Left renal pelvis (tissue), 4 donors: ENCODE results near the gene HSD17B11. TPM values are rescaled to one million over a fixed set of nuclear protein-coding genes. Genes with fewer than 3 reads are reported as not detected.
A peak's percentile ranks its signal among the peaks of the same experiment; 100 is the strongest.
"Not testable (repeated sequence)": the region's sequence is repeated elsewhere in the genome, so short reads cannot be mapped to it uniquely, and the experiment has no call there.

ENCODE experiments used
- DNase-seq, 4 donors: peaks; one replicate each; pipeline ENCODE4 v3.0.0-alpha.2; 2013; ENCODE audit warnings: low read depth in 4 of 4, low spot score in 3 of 4
- polyA plus RNA-seq, 4 donors: library from polyadenylated mRNA; unstranded; fragments of 120-200 nt; gene quantifications; one replicate each; pipeline ENCODE4 v1.2.1, GENCODE V29; 2013; ENCODE audit not compliant: insufficient read length in 4 of 4

The HSD17B11 gene
- polyA plus RNA-seq: 10 to 100 TPM; 56.4 to 87.1 (median 62.7) TPM

DNA sequence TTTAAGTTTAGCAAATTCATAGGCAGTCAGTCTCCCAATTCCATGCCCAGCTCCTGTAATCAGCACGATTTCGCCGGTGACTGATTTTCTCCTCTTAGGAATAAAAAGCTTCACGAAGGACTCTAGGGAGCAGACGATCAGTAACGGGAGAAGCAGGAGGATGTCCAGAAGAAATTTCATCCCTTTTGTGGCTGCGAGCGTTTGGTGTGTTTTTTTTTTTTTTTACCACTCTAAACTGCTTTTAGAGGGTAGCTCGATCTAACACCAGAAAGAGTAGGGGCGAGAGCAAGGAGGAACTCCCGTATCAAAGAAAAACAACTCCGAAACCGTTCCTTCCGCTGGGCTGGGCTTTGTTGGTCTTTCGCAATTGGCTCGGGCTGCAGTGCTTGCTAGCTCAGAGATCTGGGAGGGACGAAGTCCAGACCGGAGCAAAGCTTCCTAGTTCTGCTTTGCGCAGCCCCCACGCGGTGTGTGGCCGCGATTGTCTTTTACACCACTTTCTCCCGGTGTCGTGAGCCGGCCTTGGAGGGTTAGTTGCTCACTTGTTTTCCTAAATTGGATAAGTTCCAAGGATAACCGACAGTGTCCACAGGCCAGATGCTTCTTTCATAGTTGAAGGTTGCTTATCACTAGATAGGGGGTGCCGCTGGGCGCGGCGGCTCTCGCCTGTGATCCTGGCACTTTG is at the start of gene HSD17B11:
Gene HSD17B11 (minus strand): TSS at position 298 of the 685 bp plus-strand sequence. CDS start 118 bp downstream, at position 180.
- DNase-seq: peak; percentile 78 to 85 (median 81)

GRCh38 chr4:87433342-87433741 is 42.4 kb upstream of the HSD17B11 start:
- no peak for DNase-seq

DNA sequence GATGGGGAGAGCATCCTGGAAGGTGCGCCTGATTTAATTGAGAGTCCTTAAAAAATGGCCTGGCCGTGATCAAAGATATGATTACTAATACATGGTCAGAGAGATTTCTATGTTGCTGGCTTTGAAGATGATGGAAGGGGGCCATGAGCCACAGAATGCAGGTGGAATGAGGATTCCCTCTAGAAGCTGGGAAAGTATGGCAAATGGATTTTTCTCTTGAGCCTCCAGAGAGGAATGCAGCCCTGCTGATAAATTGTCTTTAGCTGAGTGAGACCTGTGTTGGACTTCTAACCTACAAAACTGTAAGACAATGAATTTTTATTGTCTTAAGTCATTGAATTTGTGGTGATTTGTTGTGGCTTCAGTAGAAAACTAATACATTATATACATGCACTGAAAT is 39.0 kb upstream of the HSD17B11 start:
- no peak for DNase-seq

DNA sequence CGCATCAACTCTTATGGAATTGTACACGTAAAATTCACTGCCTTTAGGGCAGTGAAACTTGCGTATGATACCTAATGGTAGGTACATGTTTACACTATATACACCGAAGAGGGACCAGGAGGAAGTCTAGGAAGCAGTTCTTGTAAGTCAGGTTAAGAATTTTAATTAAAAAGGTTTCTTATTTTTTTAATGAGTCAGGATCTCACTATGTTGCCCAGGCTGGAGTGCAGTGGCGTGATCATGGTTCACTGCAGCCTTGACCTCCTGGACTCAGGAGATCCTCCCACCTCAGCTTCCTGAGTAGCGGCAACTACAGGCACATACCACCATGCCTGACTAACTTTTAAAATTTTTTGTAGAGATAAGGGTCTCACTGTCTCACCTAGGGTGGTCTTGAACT is 38.0 kb upstream of the HSD17B11 start:
- no peak for DNase-seq

- no peak for DNase-seq
Measured at GRCh38 chr4:87427518-87427868, 36.5 kb upstream of the HSD17B11 start.

GRCh38 chr4:87426865-87427517 is 36.0 kb upstream of the HSD17B11 start:
- no peak for DNase-seq

DNA sequence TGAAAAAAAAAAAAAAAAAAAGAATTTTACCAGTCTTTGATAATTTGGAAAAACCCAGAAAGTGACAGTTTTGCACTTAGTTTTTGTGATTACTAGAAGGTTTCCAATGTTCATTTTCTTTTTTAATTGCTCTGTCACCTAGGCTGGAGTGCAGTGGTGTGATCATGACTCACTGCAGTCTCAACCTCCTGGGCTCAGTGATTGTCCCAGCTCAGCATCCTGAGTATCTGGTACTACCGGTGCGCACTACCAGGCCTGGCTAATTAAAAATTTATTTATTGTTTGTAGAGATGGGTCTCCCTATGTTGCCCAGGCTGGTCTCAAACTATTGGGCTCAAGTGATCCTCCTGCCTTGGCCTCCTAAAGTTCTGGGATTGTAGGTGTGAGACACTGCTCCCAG is 34.7 kb upstream of the HSD17B11 start:
- no peak for DNase-seq

GRCh38 chr4:87424099-87424543 is 33.1 kb upstream of the HSD17B11 start:
- DNase-seq: peak in 1 of 4 donors; percentile 31

DNA sequence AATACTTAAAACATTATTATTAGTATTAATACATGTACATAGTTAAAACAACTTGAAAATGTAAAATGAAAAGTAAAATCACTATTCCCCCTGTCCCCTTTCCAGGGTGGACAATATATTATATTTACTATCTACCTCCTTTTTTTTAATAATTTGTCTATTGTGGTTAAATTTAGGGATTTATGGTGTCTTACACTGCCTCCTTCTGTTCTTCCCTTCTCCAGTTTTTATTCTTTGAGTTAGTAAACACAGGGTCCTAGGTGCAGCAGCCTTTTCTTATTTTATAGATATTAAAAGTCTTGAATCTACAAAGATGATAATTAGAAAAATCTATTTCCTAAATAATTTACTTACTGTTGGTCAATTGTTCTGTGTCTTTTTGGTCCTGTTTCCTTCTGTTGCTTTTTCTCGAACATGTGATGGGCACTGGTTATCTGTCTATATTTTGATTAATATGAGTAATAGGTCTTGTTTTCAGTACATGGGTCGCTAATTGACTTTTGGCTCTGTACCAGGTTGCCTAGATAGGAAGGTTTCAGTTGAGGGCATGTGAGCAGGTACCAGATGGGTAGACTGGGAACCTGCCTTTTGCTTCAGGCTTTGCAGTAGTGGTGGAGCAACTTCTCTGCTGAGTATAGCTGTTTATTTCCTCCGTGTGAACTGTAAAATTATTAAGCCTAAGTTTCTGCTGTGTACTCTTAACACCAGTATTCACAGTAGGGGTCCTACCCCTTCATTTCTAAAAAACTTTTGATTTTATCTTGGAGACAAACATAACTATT is 32.5 kb upstream of the HSD17B11 start:
- DNase-seq: peak in 1 of 4 donors; percentile 18

DNA sequence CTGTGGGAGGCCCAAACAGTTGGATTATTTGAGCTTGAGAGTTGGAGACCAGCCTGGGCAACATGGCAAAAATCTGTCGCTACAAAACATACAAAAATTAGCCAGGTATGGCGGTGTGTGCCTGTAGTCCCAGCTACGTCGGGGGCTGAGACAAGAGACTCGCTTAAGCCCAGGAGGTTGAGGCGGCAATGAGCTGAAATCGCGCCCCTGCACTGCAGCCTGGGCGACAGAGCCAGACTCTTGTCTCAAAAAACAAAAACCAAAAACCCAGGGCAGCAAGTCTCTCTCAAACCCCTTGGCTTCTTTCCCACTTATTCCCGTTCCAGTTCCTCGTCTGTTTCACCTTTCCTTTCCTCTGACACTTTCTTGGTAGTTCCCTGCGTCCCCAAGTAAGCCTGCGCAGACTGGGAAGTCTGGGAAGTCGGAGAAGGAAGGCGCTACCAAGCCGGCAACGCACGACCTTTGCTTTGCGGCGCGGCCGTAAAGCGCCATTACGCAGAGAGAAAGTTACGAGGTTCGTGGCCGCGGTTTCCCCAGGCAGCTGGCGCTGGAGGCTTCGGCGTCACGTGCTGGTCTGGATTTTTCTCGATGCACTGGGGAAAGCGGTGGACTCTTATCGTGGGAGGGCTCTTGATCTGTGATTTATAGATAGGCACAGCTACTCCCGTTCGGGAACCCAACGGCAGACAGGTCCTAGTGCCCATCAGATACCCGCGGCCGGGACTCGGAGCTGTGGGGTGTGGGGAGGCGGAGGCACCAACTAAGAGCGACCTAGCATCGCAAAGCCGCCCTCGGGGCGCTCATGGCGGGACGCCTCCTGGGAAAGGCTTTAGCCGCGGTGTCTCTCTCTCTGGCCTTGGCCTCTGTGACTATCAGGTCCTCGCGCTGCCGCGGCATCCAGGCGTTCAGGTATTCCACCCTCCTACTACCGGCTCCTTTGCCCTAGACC is 31.4 kb upstream of the HSD17B11 start, which contains the start of gene NUDT9:
Gene NUDT9 (plus strand): TSS at position 470 of the 949 bp plus-strand sequence. CDS start 333 bp downstream, at position 803.
- peak; percentile 90 to 93 (median 91) for DNase-seq

- DNase-seq: peak in 1 of 4 donors; percentile 24
Measured at GRCh38 chr4:87420276-87420830, 29.4 kb upstream of the HSD17B11 start.

DNA sequence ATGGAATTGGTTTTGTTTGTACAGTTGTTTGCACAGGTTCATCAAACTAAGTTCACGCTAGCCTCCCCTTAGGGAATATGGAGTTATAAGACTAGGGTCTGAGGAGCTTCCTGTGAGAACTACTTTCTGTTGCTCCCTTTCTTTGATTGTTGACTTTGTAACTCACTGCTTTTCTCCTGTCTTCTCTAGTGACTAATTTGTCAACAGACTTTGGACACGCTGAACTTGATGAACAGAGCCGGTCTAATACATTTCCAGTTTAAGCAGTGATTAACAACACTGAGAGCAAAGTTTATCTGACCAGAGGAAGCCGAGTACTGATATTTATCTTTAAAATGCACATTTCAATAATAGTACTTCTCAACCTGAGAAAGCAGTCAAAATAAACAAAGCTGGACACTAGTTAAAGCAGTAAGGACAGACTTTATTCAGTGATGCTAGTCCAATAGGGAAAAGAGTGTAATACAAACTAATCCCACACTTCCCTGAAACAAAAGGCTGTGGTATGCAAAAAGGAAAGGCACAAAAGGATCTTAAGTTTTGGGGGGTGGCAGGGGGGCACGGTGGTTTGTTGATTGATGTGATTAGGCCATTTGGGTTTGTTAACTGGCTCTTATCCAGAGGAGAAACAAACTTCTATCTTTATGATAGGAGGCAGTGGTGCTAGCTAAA is 28.7 kb upstream of the HSD17B11 start:
- DNase-seq: peak in 1 of 4 donors; percentile 18

- not testable (repeated sequence) for DNase-seq
Measured at GRCh38 chr4:87418410-87418809, 27.4 kb upstream of the HSD17B11 start.

GRCh38 chr4:87416965-87417364 is 26.0 kb upstream of the HSD17B11 start:
- DNase-seq: no peak

- no peak for DNase-seq
Measured at GRCh38 chr4:87414816-87415215, 23.8 kb upstream of the HSD17B11 start.

DNA sequence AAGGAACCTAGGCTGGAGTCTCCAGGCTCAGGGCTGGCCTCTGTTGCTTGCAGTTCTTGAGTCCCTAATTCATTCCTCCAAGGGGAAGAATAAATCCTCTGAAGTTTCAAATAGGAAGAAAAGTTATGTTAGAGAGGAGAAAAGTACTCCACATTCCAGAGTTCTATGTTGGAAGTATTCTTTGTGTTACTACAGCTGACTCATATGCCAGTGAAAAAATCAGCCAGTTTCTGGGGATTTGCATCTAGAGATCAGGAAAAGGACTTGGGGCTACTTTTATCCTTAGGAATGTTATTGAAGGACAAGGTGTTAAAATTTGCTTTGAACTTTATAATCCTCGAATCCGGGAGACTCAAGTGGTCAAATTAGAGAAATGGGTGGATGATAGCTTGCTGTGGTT is 19.7 kb upstream of the HSD17B11 start:
- no peak for DNase-seq

DNA sequence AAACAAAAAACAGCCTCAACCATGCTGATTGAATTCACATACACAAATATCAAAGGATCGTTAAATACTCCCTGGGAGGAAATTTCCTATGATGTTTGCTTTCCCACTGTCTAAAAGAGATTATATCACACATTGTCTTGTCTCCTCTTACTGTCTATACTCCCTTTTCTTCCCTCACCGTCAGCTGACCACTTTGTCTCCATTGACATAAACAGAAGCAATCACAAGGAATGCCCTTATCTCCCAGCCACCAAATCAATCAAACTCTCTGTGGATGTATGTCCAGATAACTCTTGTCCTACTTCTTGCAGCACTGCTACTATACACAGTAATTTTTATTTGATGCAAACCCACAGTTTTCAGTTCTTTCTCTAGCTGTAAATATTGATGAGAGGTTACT is 19.2 kb upstream of the HSD17B11 start:
- no peak for DNase-seq

GRCh38 chr4:87409420-87409939 is 18.5 kb upstream of the HSD17B11 start:
- no peak for DNase-seq

DNA sequence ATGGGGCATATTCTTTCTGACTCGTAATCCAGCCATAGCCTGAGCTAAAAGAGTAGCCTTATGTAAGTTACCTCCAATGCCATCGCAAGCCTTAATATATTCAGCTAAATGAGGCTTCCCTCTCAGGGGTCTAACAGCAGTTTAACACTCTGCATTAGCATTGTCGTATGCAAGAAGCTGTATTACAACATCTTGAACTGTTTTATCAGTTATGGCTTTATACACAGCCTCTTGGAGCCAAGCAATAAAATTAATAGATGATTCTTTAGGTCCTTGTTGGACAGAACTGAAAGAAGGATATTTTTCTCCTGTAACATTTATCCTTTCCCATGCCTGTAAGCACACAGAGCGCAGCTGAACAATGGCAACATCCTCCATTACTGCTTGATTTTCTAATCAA is 15.9 kb upstream of the HSD17B11 start:
- not testable (repeated sequence) for DNase-seq
